OCI-LY3 (cell line): ENCODE measurements around the gene ATOH8.

Source experiments
- EZH2phosphoT487 ChIP-seq: fragments of 200-600 bp; shearing (Covaris generic); IDR thresholded peaks from 2 replicates; pipeline ENCODE4 v1.6.1; 2018; ENCODE audit warnings: antibody characterized with exemption, mixed run types, low read depth
- TF ChIP-seq, protein P1 (sequence below): fragments of 200-600, 300-600 bp; sonication (generic); IDR thresholded peaks from 2 replicates; pipeline ENCODE4 v1.5.1; 2014; ENCODE audit warnings: antibody characterized with exemption, low read length, low read depth

DNA sequence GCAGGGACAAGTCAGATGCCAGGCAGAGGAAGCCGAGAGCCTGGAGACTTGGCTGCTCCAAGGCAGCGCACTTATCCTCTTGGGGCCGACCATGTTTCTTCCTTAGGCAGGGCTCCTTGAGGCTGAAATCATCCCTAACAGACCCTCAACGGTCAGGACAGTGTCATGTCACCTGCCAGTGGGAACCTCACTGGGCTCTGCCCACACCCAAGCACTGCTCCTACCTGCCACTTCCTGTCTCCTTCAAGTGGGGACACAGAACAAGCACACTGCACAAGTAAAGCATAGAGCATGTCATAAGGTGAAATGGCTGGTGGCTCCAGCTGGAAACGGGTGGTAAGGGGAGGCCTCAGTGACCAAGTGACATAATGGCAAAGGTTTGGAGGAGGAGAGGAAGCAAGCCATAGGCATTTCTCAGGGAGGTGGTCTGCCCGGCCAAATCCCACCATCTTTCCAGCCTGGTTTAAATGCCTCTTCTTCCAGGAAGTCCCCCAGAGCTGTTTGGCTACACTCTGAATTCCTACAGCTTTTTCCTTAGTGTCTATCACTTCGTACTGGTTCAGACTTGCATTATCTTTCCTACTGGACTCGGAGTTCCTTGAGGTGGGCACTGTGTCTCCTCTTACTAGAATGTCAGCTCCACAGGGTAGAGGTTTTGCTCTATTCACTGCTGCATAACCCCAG is 7.3 kb upstream of the ATOH8 start:
- TF ChIP-seq, protein P1, sequence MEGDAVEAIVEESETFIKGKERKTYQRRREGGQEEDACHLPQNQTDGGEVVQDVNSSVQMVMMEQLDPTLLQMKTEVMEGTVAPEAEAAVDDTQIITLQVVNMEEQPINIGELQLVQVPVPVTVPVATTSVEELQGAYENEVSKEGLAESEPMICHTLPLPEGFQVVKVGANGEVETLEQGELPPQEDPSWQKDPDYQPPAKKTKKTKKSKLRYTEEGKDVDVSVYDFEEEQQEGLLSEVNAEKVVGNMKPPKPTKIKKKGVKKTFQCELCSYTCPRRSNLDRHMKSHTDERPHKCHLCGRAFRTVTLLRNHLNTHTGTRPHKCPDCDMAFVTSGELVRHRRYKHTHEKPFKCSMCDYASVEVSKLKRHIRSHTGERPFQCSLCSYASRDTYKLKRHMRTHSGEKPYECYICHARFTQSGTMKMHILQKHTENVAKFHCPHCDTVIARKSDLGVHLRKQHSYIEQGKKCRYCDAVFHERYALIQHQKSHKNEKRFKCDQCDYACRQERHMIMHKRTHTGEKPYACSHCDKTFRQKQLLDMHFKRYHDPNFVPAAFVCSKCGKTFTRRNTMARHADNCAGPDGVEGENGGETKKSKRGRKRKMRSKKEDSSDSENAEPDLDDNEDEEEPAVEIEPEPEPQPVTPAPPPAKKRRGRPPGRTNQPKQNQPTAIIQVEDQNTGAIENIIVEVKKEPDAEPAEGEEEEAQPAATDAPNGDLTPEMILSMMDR = no peak
- no peak for TF ChIP-seq EZH2phosphoT487
